ENCODE data around the gene PTPRB.

Gene PTPRB

DNA sequence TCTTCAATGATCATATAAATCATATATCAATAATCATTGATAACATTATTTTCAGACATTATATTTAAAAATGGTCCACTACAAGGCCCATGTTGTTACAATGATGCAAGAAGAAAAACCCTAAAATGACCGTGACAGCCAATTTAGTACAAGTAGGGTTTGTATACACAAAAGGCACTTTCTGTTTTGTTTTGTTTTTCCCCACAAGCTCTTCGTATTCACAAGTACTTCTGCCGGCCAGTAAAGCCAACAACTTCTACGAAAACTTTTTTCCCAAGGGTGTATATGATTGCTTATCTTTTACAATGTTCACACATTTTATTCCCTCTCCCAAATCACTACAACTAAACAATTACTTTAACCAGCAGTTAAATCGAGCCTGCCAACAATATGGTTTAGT lies 9.6 kb downstream of the PTPRB start:
- no peak for ATAC-seq
- DNase-seq, result no peak
- no peaks in the 10 kb centered on the region for H3K36me3 Mint-ChIP-seq (ENCODE audit: low read depth)
- no peak overlapping the region for H3K27ac Mint-ChIP-seq
- H3K4me3 Mint-ChIP-seq, result no peak overlapping the region
- H3K27me3 Mint-ChIP-seq, result peaks cover 2% of the 10 kb centered on the region
- no peaks in the 10 kb centered on the region for H3K9me3 Mint-ChIP-seq
- H3K4me1 Mint-ChIP-seq, result no peaks in the 10 kb centered on the region

DNA sequence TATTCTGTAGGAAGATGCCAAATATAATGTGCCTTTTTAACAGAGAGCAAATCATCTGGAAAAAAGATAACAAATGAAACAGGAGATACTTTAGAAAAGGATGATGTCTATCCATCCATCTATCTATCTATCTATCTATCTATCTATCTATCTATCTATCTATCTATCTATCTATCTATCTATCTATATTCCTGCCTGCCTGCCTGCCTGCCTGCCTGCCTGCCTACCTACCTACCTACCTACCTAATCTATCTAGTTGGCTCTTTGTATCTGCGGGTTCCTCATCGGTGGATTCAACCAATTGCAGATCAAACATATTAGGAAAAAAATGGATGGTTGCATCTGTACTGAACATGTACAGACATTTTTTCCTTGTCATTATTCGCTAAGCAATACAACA lies 11.0 kb downstream of the PTPRB start:
- no peak overlapping the region for H3K27ac Mint-ChIP-seq
- DNase-seq, result no peak
- H3K9me3 Mint-ChIP-seq, result no peaks in the 10 kb centered on the region
- H3K4me3 Mint-ChIP-seq, result no peak overlapping the region
- ATAC-seq, result no peak
- peaks cover 2% of the 10 kb centered on the region for H3K27me3 Mint-ChIP-seq
- no peaks in the 10 kb centered on the region for H3K4me1 Mint-ChIP-seq
- H3K36me3 Mint-ChIP-seq (ENCODE audit: low read depth), result no peaks in the 10 kb centered on the region

DNA sequence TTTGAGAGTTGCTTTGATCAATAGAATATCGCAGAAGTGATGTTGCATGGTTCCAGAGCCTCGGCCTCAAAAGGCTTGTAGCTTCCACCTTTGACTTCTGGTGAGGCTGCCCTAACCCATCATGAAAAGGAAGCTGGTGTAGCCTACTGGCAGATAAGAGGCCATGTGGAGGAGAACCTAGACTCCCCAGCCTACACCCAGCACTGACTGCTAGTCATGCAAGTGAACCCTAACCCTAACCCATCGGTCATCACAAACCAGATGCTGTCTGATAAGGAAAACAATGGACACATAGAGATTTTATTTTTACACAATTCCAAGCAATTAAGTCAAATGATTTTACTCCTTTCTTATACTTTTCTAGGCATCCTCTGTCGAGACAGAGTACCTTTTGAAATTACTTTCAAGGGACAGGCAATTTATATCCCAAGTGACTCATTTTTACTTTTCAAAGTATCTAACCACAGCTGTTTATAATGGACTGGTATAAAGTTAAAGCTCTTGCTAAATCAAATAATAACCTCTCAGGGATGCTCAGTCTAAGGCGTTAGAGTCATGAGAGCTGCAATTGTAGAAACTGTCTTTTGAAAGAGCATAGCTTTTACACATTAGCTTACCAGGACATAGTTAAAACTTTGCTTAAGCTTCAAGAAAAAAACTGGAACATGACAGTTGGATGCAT lies 17.6 kb downstream of the PTPRB start:
- no peak overlapping the region for H3K27ac Mint-ChIP-seq
- peaks cover 3% of the 10 kb centered on the region for H3K27me3 Mint-ChIP-seq
- ATAC-seq (no peak), DNase-seq (no peak)
- no peaks in the 10 kb centered on the region for H3K36me3 Mint-ChIP-seq (ENCODE audit: low read depth)
- no peaks in the 10 kb centered on the region for H3K4me1 Mint-ChIP-seq
- no peak overlapping the region for H3K4me3 Mint-ChIP-seq
- H3K9me3 Mint-ChIP-seq, result no peaks in the 10 kb centered on the region

DNA sequence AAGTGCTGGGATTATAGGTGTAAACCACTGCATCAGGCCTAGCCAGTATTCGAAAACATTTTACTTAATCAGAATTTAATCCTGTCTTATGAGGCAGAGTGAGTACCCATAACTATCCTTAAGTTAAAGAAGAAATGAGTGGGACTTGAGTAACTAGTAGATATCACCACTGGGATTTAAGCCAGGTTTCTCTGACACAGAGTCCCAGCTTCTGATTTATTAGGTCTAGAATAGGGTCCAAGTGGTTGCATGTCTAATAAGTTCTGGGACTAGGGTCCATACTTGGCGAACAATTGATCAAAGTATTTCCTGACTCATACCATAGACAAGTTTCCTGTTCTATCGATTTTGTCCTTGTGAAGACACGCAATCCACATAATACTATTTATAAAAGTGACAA lies 18.9 kb downstream of the PTPRB start:
- peaks cover 3% of the 10 kb centered on the region for H3K27me3 Mint-ChIP-seq
- no peaks in the 10 kb centered on the region for H3K4me1 Mint-ChIP-seq
- no peak overlapping the region for H3K27ac Mint-ChIP-seq
- no peaks in the 10 kb centered on the region for H3K9me3 Mint-ChIP-seq
- H3K36me3 Mint-ChIP-seq (ENCODE audit: low read depth), result no peaks in the 10 kb centered on the region
- DNase-seq, result no peak
- ATAC-seq, result no peak
- H3K4me3 Mint-ChIP-seq, result no peak overlapping the region

DNA sequence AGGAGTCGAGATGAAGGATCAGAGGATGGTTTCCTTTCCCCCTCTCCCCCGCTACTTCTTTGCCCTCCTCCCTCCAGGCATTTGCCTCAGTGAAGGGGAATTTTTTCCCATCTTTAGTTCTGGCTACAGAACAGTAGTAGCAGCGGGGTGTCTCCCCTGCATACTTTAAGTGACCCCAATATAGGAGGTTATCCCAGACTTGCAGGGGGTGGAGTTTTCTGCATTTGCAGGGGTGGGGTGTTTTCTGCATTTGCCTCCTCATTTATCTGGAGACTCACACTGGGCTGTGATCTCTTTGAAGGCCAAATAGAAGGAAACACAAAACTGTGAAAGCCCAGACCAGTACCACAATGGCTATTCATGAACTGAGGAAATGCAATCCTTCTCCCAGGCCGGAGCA lies 19.8 kb downstream of the PTPRB start:
- DNase-seq (no peak), ATAC-seq (no peak)
- Mint-ChIP-seq H3K27ac (no peak overlapping the region), H3K4me3 (no peak overlapping the region), H3K27me3 (peaks cover 6% of the 10 kb centered on the region), H3K36me3 (ENCODE audit: low read depth) (no peaks in the 10 kb centered on the region), H3K4me1 (no peaks in the 10 kb centered on the region), H3K9me3 (no peaks in the 10 kb centered on the region)

DNA sequence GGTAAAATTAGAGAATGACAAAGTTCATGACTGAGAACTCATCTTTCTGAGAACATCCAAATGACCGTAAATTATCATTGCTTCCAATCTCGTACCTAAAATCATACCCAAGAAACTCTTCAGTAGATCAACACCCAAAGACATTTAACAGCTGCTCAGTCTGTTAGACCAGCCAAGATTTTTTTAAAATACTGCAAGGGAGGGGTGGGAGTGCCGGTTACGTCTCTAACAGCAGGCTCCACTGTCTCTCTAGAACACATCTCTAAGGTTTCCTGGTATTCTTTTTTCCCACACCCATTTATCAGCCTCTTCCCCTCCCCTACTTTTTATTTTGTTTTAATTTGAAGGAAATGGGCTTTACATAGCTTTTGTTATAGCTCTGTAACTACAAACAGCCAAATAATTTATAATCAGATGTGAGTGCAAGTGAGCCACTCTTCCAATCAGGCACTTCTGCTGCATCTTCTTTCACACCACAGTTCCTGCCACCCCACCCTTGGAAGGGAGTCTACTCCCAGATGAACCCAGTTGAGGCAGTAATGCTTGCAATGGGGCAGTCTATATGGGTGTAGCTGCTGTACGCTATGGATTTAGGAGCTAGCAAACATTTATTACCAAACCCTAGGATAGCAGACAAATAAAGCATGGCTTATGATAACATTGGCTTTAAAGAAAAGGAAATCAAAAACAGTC lies 21.9 kb downstream of the PTPRB start:
- ATAC-seq (no peak), DNase-seq (no peak)
- H3K4me3 Mint-ChIP-seq, result no peak overlapping the region
- no peak overlapping the region for H3K27ac Mint-ChIP-seq
- no peaks in the 10 kb centered on the region for H3K36me3 Mint-ChIP-seq (ENCODE audit: low read depth)
- no peaks in the 10 kb centered on the region for H3K9me3 Mint-ChIP-seq
- peaks cover 1% of the 10 kb centered on the region for H3K4me1 Mint-ChIP-seq
- H3K27me3 Mint-ChIP-seq, result peaks cover 15% of the 10 kb centered on the region

DNA sequence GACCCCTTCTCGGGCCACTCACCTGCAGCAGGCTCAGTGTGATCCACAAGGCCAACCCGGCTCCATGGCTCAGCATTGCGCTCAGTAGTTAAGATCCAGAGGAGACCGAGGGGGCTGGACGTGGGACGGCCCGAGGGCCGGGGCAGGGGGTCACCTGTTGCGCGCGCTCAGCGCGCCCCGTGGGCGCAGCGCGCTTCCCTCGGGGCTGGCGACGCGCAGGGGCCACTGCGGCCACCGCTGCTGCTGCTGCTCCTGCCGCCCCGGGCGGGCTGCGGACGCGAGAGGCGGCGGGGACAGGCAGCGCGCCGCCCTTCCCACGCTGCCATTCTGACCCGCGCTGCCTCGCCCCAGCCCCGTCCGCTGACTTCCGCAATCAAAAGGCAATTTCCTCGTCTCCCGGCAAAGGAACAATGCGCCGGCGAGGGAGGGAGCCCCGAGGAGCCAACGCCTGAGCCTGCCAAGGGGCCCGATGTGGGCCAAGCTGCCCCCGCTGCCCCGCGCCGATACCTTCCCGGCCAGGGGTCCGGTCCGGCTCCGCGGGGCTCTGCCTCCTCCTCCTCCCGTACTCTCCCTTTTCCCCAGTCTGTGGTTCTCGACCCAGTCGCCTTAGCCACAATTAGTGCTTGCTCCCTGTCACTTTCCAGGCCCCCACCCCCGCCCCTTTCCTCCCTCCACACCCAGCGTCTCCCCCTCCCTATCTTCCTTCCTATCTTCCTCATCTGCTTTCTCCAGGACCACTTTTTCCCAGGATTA lies 27.3 kb downstream of the PTPRB start:
- Mint-ChIP-seq H3K27me3 (peaks cover 40% of the 10 kb centered on the region), H3K4me1 (peaks cover 1% of the 10 kb centered on the region), H3K4me3 (peak overlapping the region; percentile 18), H3K9me3 (peaks cover 4% of the 10 kb centered on the region), H3K36me3 (ENCODE audit: low read depth) (no peaks in the 10 kb centered on the region), H3K27ac (no peak overlapping the region)
- DNase-seq, result no peak
- ATAC-seq, result peak; percentile 52

DNA sequence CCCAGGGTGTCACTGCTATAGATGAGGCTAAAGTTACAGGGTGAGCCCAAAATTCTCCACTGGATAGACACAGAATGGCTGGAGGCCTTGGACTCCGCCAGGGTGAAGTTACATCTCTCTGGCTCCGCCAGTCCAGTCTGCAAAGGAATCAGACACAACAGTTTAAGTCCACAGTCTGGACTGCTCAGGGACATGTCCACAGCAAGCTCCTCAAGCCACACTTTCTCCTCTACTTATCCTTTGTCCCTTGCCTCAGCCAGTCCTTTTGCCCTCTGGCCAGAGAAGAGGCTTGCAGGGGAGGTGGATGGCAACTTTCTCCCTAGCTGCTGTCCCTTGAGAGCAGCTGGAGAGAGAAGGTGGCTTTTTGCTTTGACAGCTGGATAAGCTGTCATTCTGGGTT lies 28.0 kb downstream of the PTPRB start:
- Mint-ChIP-seq H3K4me1 (peaks cover 1% of the 10 kb centered on the region), H3K36me3 (ENCODE audit: low read depth) (no peaks in the 10 kb centered on the region), H3K27me3 (peaks cover 40% of the 10 kb centered on the region), H3K4me3 (no peak overlapping the region), H3K27ac (no peak overlapping the region), H3K9me3 (peaks cover 4% of the 10 kb centered on the region)
- ATAC-seq, result no peak
- no peak for DNase-seq

DNA sequence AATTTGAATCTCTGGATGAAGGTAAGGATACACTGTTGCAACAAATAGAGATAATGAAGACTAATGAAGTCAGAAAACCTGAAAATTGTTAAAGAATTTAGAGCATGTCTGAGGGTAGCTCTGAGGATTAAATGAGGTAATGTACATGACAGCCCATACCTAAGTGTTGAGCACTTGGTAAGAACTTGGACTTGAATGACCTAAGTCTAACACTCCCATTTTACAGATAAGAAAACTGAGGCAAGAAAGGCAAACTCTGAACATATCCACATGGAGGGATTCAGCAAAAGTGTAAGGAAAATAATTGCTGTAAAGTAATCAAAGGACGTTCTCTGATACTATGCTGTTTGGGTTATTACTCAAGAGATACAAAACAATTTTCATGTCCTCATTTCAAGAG lies 29.0 kb downstream of the PTPRB start:
- peaks cover 1% of the 10 kb centered on the region for H3K4me1 Mint-ChIP-seq
- H3K4me3 Mint-ChIP-seq, result no peak overlapping the region
- H3K36me3 Mint-ChIP-seq (ENCODE audit: low read depth), result no peaks in the 10 kb centered on the region
- no peak for DNase-seq
- no peak for ATAC-seq
- no peak overlapping the region for H3K27ac Mint-ChIP-seq
- H3K27me3 Mint-ChIP-seq, result peaks cover 40% of the 10 kb centered on the region
- peaks cover 4% of the 10 kb centered on the region for H3K9me3 Mint-ChIP-seq

DNA sequence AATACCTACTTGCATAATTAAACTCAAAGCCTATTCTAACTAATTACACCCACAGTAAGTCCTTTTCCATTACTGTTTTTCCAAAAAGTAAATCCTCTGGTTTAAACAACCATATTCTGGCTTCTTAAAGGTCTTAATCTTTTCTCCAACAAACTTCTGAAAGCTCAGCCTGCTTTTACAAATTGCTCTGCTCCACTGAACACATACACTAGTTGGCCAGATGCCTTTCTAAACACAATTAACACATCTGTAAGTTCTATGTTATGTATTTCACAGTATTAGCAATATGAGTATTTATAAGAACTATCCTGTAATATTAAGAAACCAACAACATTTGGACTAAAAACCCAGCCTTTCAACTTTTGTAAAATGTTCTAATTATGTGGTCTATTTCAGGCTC lies 30.1 kb downstream of the PTPRB start:
- H3K4me1 Mint-ChIP-seq, result peaks cover 1% of the 10 kb centered on the region
- no peaks in the 10 kb centered on the region for H3K36me3 Mint-ChIP-seq (ENCODE audit: low read depth)
- no peak overlapping the region for H3K4me3 Mint-ChIP-seq
- no peak overlapping the region for H3K27ac Mint-ChIP-seq
- no peak for DNase-seq
- H3K9me3 Mint-ChIP-seq, result peaks cover 4% of the 10 kb centered on the region
- ATAC-seq, result no peak
- peaks cover 37% of the 10 kb centered on the region for H3K27me3 Mint-ChIP-seq

DNA sequence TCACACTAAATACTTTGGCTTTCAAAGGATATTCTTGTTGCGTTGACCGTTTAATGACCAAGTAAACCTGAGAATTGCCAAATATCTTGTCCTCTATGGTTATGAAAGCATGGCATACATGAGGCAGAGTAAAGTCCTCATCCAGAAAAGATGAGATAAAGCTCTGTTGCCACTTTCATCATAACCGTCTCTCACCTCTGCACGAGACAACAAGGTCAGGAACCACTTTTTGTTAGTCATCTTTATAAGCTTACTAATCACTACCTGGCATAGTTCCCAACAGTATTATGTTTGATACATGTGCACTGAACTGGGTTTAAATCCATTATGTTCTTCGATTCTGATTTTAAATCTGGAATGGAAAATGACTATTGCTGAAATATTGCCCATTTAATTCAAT lies 31.3 kb downstream of the PTPRB start:
- peaks cover 4% of the 10 kb centered on the region for H3K9me3 Mint-ChIP-seq
- no peaks in the 10 kb centered on the region for H3K36me3 Mint-ChIP-seq (ENCODE audit: low read depth)
- ATAC-seq (no peak), DNase-seq (no peak)
- peaks cover 37% of the 10 kb centered on the region for H3K27me3 Mint-ChIP-seq
- no peak overlapping the region for H3K4me3 Mint-ChIP-seq
- H3K4me1 Mint-ChIP-seq, result peaks cover 1% of the 10 kb centered on the region
- H3K27ac Mint-ChIP-seq, result no peak overlapping the region

DNA sequence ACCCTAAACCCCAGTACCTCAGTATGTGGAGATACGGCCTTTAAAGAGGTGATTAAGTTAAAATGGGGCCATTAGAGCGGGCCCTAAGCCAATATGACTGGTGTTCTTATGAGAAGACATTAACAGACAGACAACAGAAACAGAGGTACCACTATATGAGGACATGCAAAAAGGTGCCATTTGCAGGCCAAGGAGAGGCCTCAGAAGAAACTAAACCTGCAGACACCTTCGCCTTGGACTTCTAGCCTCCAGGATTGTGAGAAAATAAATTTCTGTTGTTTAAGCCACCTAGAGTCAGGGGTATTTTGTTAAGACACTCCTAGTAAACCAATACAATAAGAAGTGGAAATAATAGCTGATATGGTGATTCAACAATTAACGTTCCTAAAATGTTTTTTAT lies 32.6 kb downstream of the PTPRB start:
- peaks cover 4% of the 10 kb centered on the region for H3K9me3 Mint-ChIP-seq
- no peaks in the 10 kb centered on the region for H3K36me3 Mint-ChIP-seq (ENCODE audit: low read depth)
- no peak overlapping the region for H3K4me3 Mint-ChIP-seq
- DNase-seq, result no peak
- no peak overlapping the region for H3K27ac Mint-ChIP-seq
- no peaks in the 10 kb centered on the region for H3K4me1 Mint-ChIP-seq
- peaks cover 29% of the 10 kb centered on the region for H3K27me3 Mint-ChIP-seq
- no peak for ATAC-seq

DNA sequence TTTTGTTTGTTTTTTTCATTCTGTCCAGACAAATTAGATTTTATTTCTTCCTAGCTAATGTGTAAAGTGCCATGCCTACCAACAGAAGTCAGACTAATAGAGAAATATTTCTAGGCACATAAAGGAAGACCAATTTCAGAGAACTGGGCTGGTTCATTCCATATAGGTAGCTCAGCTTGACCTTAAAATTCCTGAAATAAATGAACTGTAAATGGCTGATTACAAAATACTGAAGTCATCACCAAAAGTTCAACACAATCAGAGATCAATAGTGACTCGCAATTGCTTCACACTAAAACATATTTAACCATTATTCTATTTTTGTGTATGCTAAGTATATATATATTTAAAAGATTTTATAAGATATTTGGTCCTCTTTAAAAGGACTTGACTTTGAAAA lies 34.2 kb downstream of the PTPRB start:
- Mint-ChIP-seq H3K36me3 (ENCODE audit: low read depth) (no peaks in the 10 kb centered on the region), H3K27me3 (peaks cover 15% of the 10 kb centered on the region), H3K4me3 (no peak overlapping the region), H3K27ac (no peak overlapping the region), H3K4me1 (no peaks in the 10 kb centered on the region), H3K9me3 (peaks cover 4% of the 10 kb centered on the region)
- DNase-seq (no peak), ATAC-seq (no peak)

DNA sequence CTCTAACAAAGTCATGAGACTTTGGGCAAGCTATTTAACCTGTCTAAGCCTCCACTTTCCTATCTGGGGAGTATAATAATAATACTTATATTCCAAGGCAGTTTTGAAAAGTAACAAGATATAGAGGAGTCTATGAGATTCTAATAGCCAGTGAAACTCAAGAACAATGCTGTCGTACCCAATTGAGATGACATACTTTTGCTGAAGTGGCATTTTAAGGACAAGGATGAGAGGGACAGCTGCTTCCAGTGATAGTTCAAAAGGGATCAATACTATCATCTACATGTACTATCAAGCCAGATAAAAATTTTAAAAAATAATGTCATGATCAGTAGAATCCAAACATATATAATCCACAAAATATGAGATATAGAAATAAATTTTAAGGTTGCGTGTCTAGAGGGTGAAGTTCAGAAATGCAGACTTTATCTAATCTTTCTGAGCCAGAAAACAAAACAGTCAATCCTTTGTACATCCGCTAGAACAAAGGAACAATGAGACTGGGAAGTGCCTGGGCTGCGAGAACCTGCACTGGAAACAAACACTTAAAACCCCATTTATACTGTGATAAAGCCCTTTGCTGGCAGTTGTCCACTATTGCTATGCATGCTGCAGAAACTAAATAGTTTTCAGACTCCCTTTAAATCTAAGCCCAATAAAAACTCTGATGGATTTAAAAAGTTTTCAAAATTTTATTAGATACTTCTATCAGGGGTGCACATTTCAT lies 38.6 kb downstream of the PTPRB start:
- DNase-seq, result no peak
- Mint-ChIP-seq H3K27ac (no peak overlapping the region), H3K4me1 (no peaks in the 10 kb centered on the region), H3K27me3 (peaks cover 7% of the 10 kb centered on the region), H3K9me3 (no peaks in the 10 kb centered on the region), H3K4me3 (no peak overlapping the region), H3K36me3 (ENCODE audit: low read depth) (no peaks in the 10 kb centered on the region)
- no peak for ATAC-seq

DNA sequence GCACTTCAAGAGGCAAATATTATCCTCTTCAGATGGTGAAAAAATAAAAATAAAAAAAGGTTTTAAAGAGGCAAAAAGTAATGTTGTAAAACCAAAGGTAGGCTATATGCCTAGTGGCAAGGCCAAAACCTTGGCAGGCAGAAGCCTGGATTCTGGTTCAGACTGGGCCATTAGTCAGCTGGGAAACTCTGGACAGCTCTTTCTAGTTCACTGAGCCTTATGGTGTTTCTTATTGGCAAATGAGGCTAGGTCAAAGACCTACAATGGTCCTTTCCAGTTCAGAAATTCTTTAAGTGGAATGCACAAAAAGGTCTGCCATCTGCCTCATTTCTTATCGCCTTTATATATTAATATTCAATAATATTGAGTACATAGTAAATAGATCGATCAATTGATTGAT lies 44.6 kb downstream of the PTPRB start:
- Mint-ChIP-seq H3K27me3 (peaks cover 9% of the 10 kb centered on the region), H3K9me3 (no peaks in the 10 kb centered on the region), H3K4me3 (no peak overlapping the region), H3K36me3 (ENCODE audit: low read depth) (no peaks in the 10 kb centered on the region), H3K27ac (no peak overlapping the region), H3K4me1 (no peaks in the 10 kb centered on the region)
- DNase-seq (no peak), ATAC-seq (no peak)

All from activated naive CD8-positive, alpha-beta T cell treated with anti-CD3 and anti-CD28 coated beads, Interleukin-2, amount 50 U/mL, for 24 hours (primary cell).